Endothelial cell of umbilical vein (primary cell): ENCODE results near the gene POMC.

ENCODE experiments used
- CTCF ChIP-seq, 2 donors: IDR thresholded peaks; 1 replicate in 1 of 2; 2 replicates in 1 of 2; pipeline ENCODE4 v1.5.1; 2011; ENCODE audit warnings: low read length in 2 of 2, mild to moderate bottlenecking in 2 of 2, moderate library complexity in 2 of 2, control low read depth in 1 of 2, inconsistent platforms in 1 of 2, low read depth in 1 of 2; ENCODE audit not compliant: insufficient read depth in 1 of 2; ENCODE audit errors: extremely low read depth in 1 of 2
- EZH2 ChIP-seq: IDR thresholded peaks from 2 replicates; pipeline ENCODE4 v1.6.1; 2012; ENCODE audit warnings: borderline replicate concordance, low read depth, mild to moderate bottlenecking, moderate library complexity, low read length, inconsistent platforms; ENCODE audit not compliant: severe bottlenecking
- JUN ChIP-seq: IDR thresholded peaks from 2 replicates; pipeline ENCODE4 v1.6.1; 2011; ENCODE audit warnings: borderline replicate concordance, low read depth; ENCODE audit not compliant: insufficient read length, insufficient read depth
- MAX ChIP-seq: IDR thresholded peaks from 2 replicates; pipeline ENCODE4 v1.6.1; 2011; ENCODE audit not compliant: insufficient read depth, insufficient read length
- MYC ChIP-seq: IDR thresholded peaks from one replicate; pipeline ENCODE4 v1.6.1; 2011; ENCODE audit warnings: mild to moderate bottlenecking, low read depth, low read length
- POLR2A ChIP-seq: IDR thresholded peaks from 2 replicates; pipeline ENCODE4 v1.6.1; 2012; ENCODE audit warnings: low read depth, mild to moderate bottlenecking, control low read depth, low read length
- POLR2AphosphoS5 ChIP-seq: IDR thresholded peaks from 2 replicates; pipeline ENCODE4 v1.6.1; 2012; ENCODE audit warnings: low read depth, mild to moderate bottlenecking, control low read depth, low read length, moderate library complexity; ENCODE audit not compliant: insufficient read depth

GRCh38 chr2:25161055-25161781 lies 7.2 kb downstream of the POMC start:
- no peak for TF ChIP-seq CTCF (IDR thresholded peaks at IDR 0.05; ENCODE audit: extremely low read depth in 1 of 2, insufficient read depth in 1 of 2, low read depth in 1 of 2, low read length in 2 of 2)
- TF ChIP-seq POLR2A, result no peak
- TF ChIP-seq POLR2AphosphoS5, result no peak
- TF ChIP-seq EZH2, result no peak
- no peak for TF ChIP-seq MYC
- TF ChIP-seq MAX, result no peak
- no peak for TF ChIP-seq JUN
